ENCODE results near the gene RASD1.

Gene RASD1

DNA sequence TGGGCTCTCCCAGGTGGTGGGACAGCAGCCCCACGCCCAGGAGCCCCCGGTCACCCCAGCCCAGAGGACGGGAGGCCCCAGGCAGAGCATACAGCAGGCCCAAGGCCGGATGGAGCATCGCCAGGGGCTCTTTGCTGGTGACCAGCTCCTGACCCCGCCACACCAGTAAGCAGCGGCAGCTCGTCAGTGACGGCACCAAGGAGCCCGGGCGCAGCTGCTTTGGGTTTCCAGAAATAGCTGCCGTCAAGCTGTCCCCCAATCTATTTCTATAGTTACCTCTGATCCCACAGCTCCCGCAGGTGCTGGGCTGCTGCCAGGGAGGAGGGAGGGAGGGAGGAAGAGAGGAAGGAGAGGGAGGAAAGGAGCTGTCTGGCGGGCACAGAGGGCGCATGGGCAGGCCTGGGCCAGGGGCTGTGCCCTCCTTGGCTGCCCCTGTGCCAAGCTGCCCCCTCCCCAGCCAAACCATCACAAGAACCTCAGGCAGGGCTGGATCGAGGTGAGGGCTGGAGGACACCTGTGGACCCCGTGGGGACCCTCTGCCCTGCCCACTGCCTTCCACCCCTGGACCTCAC, 10.8 kb upstream of the RASD1 start:
- no peak for DNase-seq (ENCODE audit: low read depth in 1 of 2, low spot score in 1 of 2)

DNA sequence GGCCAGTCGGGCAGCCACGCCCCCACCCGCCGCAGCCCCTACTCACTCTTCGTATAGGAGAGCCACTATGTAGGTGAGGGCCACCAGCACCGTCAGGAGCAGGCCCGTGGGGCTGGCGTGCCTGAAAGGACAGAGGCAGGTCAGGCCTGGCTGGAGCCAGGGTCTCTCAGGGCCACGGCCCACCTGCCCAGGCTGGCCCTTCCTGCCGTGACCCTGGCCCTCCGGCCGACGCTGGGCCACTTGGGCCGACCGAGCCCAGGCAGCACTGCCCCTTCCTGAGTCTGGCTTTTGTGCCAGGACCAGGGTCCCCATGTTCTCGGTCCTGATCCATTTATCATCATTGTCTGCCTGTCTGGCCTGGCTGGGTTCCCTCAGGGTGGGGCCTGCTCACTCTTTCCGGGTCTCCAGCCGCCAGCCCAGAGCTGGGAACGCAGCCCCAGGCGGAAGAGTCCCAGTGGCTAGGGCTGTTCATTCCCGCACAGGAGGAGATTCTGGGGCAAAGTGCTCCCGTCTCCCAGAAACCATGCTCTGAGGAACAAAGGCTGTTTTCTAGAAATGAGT, 10.1 kb upstream of the RASD1 start:
- no peak for DNase-seq (ENCODE audit: low read depth in 1 of 2, low spot score in 1 of 2)
- TF ChIP-seq, protein P1, sequence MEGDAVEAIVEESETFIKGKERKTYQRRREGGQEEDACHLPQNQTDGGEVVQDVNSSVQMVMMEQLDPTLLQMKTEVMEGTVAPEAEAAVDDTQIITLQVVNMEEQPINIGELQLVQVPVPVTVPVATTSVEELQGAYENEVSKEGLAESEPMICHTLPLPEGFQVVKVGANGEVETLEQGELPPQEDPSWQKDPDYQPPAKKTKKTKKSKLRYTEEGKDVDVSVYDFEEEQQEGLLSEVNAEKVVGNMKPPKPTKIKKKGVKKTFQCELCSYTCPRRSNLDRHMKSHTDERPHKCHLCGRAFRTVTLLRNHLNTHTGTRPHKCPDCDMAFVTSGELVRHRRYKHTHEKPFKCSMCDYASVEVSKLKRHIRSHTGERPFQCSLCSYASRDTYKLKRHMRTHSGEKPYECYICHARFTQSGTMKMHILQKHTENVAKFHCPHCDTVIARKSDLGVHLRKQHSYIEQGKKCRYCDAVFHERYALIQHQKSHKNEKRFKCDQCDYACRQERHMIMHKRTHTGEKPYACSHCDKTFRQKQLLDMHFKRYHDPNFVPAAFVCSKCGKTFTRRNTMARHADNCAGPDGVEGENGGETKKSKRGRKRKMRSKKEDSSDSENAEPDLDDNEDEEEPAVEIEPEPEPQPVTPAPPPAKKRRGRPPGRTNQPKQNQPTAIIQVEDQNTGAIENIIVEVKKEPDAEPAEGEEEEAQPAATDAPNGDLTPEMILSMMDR (IDR thresholded peaks at IDR 0.05; ENCODE audit: insufficient read depth, low read length) = no peak
- TF ChIP-seq, protein P2, sequence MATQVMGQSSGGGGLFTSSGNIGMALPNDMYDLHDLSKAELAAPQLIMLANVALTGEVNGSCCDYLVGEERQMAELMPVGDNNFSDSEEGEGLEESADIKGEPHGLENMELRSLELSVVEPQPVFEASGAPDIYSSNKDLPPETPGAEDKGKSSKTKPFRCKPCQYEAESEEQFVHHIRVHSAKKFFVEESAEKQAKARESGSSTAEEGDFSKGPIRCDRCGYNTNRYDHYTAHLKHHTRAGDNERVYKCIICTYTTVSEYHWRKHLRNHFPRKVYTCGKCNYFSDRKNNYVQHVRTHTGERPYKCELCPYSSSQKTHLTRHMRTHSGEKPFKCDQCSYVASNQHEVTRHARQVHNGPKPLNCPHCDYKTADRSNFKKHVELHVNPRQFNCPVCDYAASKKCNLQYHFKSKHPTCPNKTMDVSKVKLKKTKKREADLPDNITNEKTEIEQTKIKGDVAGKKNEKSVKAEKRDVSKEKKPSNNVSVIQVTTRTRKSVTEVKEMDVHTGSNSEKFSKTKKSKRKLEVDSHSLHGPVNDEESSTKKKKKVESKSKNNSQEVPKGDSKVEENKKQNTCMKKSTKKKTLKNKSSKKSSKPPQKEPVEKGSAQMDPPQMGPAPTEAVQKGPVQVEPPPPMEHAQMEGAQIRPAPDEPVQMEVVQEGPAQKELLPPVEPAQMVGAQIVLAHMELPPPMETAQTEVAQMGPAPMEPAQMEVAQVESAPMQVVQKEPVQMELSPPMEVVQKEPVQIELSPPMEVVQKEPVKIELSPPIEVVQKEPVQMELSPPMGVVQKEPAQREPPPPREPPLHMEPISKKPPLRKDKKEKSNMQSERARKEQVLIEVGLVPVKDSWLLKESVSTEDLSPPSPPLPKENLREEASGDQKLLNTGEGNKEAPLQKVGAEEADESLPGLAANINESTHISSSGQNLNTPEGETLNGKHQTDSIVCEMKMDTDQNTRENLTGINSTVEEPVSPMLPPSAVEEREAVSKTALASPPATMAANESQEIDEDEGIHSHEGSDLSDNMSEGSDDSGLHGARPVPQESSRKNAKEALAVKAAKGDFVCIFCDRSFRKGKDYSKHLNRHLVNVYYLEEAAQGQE (IDR thresholded peaks at IDR 0.05; ENCODE audit: insufficient replicate concordance, low read depth) = no peak
- TF ChIP-seq GABPA (IDR thresholded peaks at IDR 0.05; ENCODE audit: low read depth) (no peak), POLR2AphosphoS5 (IDR thresholded peaks at IDR 0.05; ENCODE audit: low read depth) (no peak), SPI1 (IDR thresholded peaks at IDR 0.05; ENCODE audit: borderline replicate concordance, low read depth) (no peak)
- Histone ChIP-seq H3K27ac (replicated peaks) (no peak overlapping the region), H3K4me3 (replicated peaks; ENCODE audit: insufficient read depth, low read length) (no peak overlapping the region), H3K27me3 (ENCODE audit: insufficient read depth, poor library complexity, severe bottlenecking) (no peaks in the 10 kb centered on the region)

More for the DNA sequence above, 10.8 kb upstream of the RASD1 start:
- Histone ChIP-seq H3K27ac (replicated peaks) (no peak overlapping the region), H3K27me3 (ENCODE audit: insufficient read depth, poor library complexity, severe bottlenecking) (no peaks in the 10 kb centered on the region), H3K4me3 (replicated peaks; ENCODE audit: insufficient read depth, low read length) (no peak overlapping the region)
- TF ChIP-seq GABPA (IDR thresholded peaks at IDR 0.05; ENCODE audit: low read depth) (no peak), SPI1 (IDR thresholded peaks at IDR 0.05; ENCODE audit: borderline replicate concordance, low read depth) (no peak), POLR2AphosphoS5 (IDR thresholded peaks at IDR 0.05; ENCODE audit: low read depth) (no peak)
- TF ChIP-seq, protein P2 (IDR thresholded peaks at IDR 0.05; ENCODE audit: insufficient replicate concordance, low read depth) = no peak
- TF ChIP-seq, protein P1 (IDR thresholded peaks at IDR 0.05; ENCODE audit: insufficient read depth, low read length) = no peak

DNA sequence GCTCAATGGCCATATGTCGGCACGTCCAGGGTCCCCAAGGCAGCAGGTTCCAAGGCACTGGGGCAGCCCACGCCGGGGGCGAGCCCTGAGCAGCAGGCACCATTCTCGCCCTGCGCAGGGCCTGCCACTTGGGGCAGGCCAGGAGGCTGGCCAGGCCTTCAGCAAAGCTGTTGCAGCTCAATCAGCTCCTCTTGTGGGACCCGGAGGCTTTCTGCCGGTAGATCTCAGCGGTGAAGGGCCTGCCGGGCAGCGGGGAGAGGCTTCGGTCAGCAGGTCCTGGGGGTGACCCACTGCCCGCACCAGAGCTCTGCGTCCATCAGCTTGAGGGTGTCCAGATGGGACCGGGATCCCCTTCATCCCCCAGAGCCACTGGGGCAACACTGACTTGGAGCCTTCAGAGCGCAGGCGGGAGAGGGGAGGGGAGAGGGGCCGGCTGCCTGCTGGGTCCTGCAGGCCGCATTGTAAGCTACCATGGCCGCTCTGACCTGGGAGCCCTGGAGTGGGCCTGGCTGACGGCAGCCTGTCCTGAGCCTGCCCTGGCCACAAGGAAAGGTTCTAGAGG, 9.5 kb upstream of the RASD1 start:
- H3K27ac ChIP-seq (replicated peaks) = no peak overlapping the region
- H3K27me3 ChIP-seq (ENCODE audit: insufficient read depth, poor library complexity, severe bottlenecking) = no peaks in the 10 kb centered on the region
- no peak for TF ChIP-seq SPI1 (IDR thresholded peaks at IDR 0.05; ENCODE audit: borderline replicate concordance, low read depth)
- TF ChIP-seq, protein P2 (IDR thresholded peaks at IDR 0.05; ENCODE audit: insufficient replicate concordance, low read depth) = no peak
- TF ChIP-seq POLR2AphosphoS5 (IDR thresholded peaks at IDR 0.05; ENCODE audit: low read depth) = no peak
- TF ChIP-seq, protein P1 (IDR thresholded peaks at IDR 0.05; ENCODE audit: insufficient read depth, low read length) = no peak
- TF ChIP-seq GABPA (IDR thresholded peaks at IDR 0.05; ENCODE audit: low read depth) = no peak
- DNase-seq (ENCODE audit: low read depth in 1 of 2, low spot score in 1 of 2) = no peak
- no peak overlapping the region for H3K4me3 ChIP-seq (replicated peaks; ENCODE audit: insufficient read depth, low read length)

Measured in HL-60 (cell line).